HepG2 (cell line): Measurements from ENCODE around the gene CYP4A22. TPM values are rescaled to one million over a fixed set of nuclear protein-coding genes. Genes with fewer than 3 reads are reported as not detected.

ENCODE experiments used
- ARID2 ChIP-seq: sonication (generic); formaldehyde crosslinking; IDR thresholded peaks from 2 replicates; pipeline ENCODE4 v1.8.1; 2022; ENCODE audit warnings: mild to moderate bottlenecking, missing genetic modification reagents, borderline replicate concordance
- CHCHD3 ChIP-seq: sonication (generic); formaldehyde crosslinking; IDR thresholded peaks from 2 replicates; pipeline ENCODE4 v1.8.0; 2022; ENCODE audit warnings: mild to moderate bottlenecking, missing genetic modification reagents, moderate library complexity
- MIXL1 ChIP-seq: IDR thresholded peaks from 2 replicates; pipeline ENCODE4 v1.6.1; 2016
- NFYB ChIP-seq: sonication (generic); formaldehyde crosslinking; IDR thresholded peaks from 2 replicates; pipeline ENCODE4 v1.4.0; 2020; ENCODE audit warnings: missing genetic modification reagents
- SMYD3 ChIP-seq: sonication (generic); formaldehyde crosslinking; IDR thresholded peaks from 2 replicates; pipeline ENCODE4 v1.8.1; 2023; ENCODE audit warnings: mild to moderate bottlenecking, missing genetic modification reagents
- SP1 ChIP-seq, 2 experiments: fragments of 450-650 bp in 1 of 2; sonication (generic) in 1 of 2; formaldehyde crosslinking in 1 of 2; IDR thresholded peaks; 2 replicates each; pipeline versions ENCODE4 v1.4.0 to v1.6.1; 2016 to 2020; ENCODE audit warnings: missing genetic modification reagents in 1 of 2
- TARDBP ChIP-seq: sonication (generic); formaldehyde crosslinking; IDR thresholded peaks from 2 replicates; pipeline ENCODE4 v1.8.0; 2022; ENCODE audit warnings: mild to moderate bottlenecking, missing genetic modification reagents
- TBX2 ChIP-seq: sonication (generic); formaldehyde crosslinking; IDR thresholded peaks from 2 replicates; pipeline ENCODE4 v1.5.0; 2020; ENCODE audit warnings: missing genetic modification reagents, mild to moderate bottlenecking, borderline replicate concordance
- TGIF2 ChIP-seq: IDR thresholded peaks from 2 replicates; pipeline ENCODE4 v1.6.1; 2016; ENCODE audit warnings: control low read depth, missing compliant biosample characterization
- ZNF224 ChIP-seq: sonication (generic); formaldehyde crosslinking; IDR thresholded peaks from 2 replicates; pipeline ENCODE4 v1.5.0; 2020; ENCODE audit warnings: mild to moderate bottlenecking, missing genetic modification reagents
- ZNF232 ChIP-seq: sonication (generic); formaldehyde crosslinking; IDR thresholded peaks from 2 replicates; pipeline ENCODE4 v1.4.0; 2020; ENCODE audit warnings: missing genetic modification reagents, borderline replicate concordance
- ZNF264 ChIP-seq: sonication (generic); formaldehyde crosslinking; IDR thresholded peaks from 2 replicates; pipeline ENCODE4 v1.4.0; 2020; ENCODE audit warnings: missing genetic modification reagents
- ZNF33B ChIP-seq: sonication (generic); formaldehyde crosslinking; IDR thresholded peaks from 2 replicates; pipeline ENCODE4 v1.5.1; 2020; ENCODE audit warnings: mild to moderate bottlenecking, missing genetic modification reagents
- ZNF530 ChIP-seq: sonication (generic); formaldehyde crosslinking; IDR thresholded peaks from 2 replicates; pipeline ENCODE4 v1.5.0; 2020; ENCODE audit warnings: low read depth, mild to moderate bottlenecking, missing genetic modification reagents
- ZNF615 ChIP-seq: sonication (generic); formaldehyde crosslinking; IDR thresholded peaks from 2 replicates; pipeline ENCODE4 v1.5.0; 2020; ENCODE audit warnings: mild to moderate bottlenecking, missing genetic modification reagents, borderline replicate concordance
- ZNF629 ChIP-seq: sonication (generic); formaldehyde crosslinking; conservative IDR thresholded peaks from 2 replicates; pipeline ENCODE4 v1.5.0; 2020; ENCODE audit warnings: missing genetic modification reagents
- ZSCAN30 ChIP-seq: sonication (generic); formaldehyde crosslinking; IDR thresholded peaks from 2 replicates; pipeline ENCODE4 v1.5.0; 2020; ENCODE audit warnings: mild to moderate bottlenecking, missing genetic modification reagents
- polyA plus RNA-seq, 8 experiments: library from polyadenylated mRNA; depleted of rRNA in 3 of 8; stranded (reverse) in 7 of 8; unstranded in 1 of 8; fragments of >200 nt; fragmentation: Illumina TruSeq in 4 of 8; extraction: Trizol in 4 of 8; gene quantifications; 2 replicates each; pipeline versions ENCODE4 v1.2.1 to v1.2.3, GENCODE V29; 2011 to 2016; ENCODE audit warnings: low read depth in 4 of 8, missing spikeins in 1 of 8, mixed read lengths in 1 of 8; ENCODE audit not compliant: insufficient read depth in 1 of 8
- total RNA-seq, 5 experiments: library from RNA; depleted of rRNA; stranded (reverse); fragments of >200 nt; fragmentation: Illumina TruSeq; extraction: Trizol; gene quantifications; 2 replicates each; pipeline ENCODE4 v1.2.3, GENCODE V29; 2016; ENCODE audit warnings: low read depth in 1 of 5
- TF ChIP-seq, protein P1 (sequence below): sonication (generic); formaldehyde crosslinking; IDR thresholded peaks from 2 replicates; pipeline ENCODE4 v1.8.1; 2023; ENCODE audit warnings: mild to moderate bottlenecking, inconsistent platforms, moderate library complexity, missing genetic modification reagents, borderline replicate concordance
- TF ChIP-seq, protein P2 (sequence below), 2 experiments: sonication (generic) in 1 of 2; formaldehyde crosslinking in 1 of 2; IDR thresholded peaks; 2 replicates each; pipeline versions ENCODE4 v1.4.0 to v1.6.1; 2018 to 2020; ENCODE audit warnings: missing genetic modification reagents in 2 of 2, borderline replicate concordance in 1 of 2, low read depth in 1 of 2, mild to moderate bottlenecking in 1 of 2, missing biosample characterization in 1 of 2
- TF ChIP-seq, protein P3 (sequence below): sonication (generic); formaldehyde crosslinking; IDR thresholded peaks from 2 replicates; pipeline ENCODE4 v1.9.0; 2021; ENCODE audit warnings: mild to moderate bottlenecking, missing genetic modification reagents

Gene CYP4A22
- total and polyA plus RNA-seq, 2 of the 13 experiments (the other 11 are each of a cell fraction or from before 2014, with no cell fraction given) = not detected

DNA sequence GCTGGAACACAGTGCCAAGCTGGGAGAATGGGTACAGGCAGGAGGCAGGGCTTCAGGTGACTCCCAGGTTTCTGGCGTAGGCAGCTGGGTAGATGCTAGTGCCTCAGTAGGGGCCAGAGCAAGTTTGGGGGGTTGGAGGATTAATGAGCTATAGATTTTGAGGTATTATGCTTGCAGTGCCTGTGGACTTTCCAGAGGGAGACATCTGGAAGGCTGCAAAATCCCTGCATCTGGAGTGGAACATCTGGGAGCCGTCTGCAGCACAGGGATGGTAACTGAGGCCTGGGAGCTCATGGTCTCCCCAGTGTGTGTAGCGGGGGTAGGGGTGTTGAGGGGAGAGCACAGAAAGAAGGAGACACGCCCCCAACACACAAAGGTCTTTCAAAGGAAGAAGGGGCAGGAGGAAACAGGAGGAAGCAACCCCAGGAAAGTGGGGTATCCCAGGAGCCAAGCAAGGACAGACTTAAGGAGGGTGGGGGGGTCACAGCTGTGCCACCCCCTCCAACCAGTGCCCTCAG lies 54.8 kb downstream of the CYP4A22 start (continued):
- TF ChIP-seq, protein P1, sequence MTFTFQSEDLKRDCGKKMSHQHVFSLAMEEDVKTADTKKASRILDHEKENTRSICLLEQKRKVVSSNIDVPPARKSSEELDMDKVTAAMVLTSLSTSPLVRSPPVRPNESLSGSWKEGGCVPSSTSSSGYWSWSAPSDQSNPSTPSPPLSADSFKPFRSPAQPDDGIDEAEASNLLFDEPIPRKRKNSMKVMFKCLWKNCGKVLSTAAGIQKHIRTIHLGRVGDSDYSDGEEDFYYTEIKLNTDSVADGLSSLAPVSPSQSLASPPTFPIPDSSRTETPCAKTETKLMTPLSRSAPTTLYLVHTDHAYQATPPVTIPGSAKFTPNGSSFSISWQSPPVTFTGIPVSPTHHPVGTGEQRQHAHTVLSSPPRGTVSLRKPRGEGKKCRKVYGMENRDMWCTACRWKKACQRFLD (CRISPR knock-in tag) = no peak
- TF ChIP-seq ZSCAN30 (CRISPR knock-in tag) (no peak), NFYB (no peak), ARID2 (CRISPR knock-in tag) (peak; percentile 82; the same call in 1 of the 2 replicates), ZNF530 (no peak), ZNF264 (no peak), ZNF224 (no peak), CHCHD3 (no peak), SP1 (IDR thresholded peaks at IDR 0.05) (no peak), SP1 (CRISPR knock-in tag; IDR thresholded peaks at IDR 0.05) (no peak), SMYD3 (CRISPR knock-in tag) (0 out of 2 replicates have a peak, but pooled peaks have one; percentile 48), ZNF629 (0 out of 2 replicates have a peak, but pooled peaks have one; percentile 61), TARDBP (CRISPR knock-in tag) (peak; percentile 25; the same call in 1 of the 2 replicates), TGIF2 (CRISPR knock-in tag) (0 out of 2 replicates have a peak, but pooled peaks have one; percentile 42), ZNF33B (CRISPR knock-in tag) (no peak), MIXL1 (CRISPR knock-in tag) (no peak), TBX2 (CRISPR knock-in tag) (0 out of 2 replicates have a peak, but pooled peaks have one; percentile 1), ZNF232 (CRISPR knock-in tag) (no peak), ZNF615 (no peak)
- TF ChIP-seq, protein P2, sequence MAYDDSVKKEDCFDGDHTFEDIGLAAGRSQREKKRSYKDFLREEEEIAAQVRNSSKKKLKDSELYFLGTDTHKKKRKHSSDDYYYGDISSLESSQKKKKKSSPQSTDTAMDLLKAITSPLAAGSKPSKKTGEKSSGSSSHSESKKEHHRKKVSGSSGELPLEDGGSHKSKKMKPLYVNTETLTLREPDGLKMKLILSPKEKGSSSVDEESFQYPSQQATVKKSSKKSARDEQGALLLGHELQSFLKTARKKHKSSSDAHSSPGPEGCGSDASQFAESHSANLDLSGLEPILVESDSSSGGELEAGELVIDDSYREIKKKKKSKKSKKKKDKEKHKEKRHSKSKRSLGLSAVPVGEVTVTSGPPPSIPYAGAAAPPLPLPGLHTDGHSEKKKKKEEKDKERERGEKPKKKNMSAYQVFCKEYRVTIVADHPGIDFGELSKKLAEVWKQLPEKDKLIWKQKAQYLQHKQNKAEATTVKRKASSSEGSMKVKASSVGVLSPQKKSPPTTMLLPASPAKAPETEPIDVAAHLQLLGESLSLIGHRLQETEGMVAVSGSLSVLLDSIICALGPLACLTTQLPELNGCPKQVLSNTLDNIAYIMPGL (CRISPR knock-in tag; IDR thresholded peaks at IDR 0.05; ENCODE audit: borderline replicate concordance in 1 of 2, low read depth in 1 of 2) = no peak
- TF ChIP-seq, protein P3, sequence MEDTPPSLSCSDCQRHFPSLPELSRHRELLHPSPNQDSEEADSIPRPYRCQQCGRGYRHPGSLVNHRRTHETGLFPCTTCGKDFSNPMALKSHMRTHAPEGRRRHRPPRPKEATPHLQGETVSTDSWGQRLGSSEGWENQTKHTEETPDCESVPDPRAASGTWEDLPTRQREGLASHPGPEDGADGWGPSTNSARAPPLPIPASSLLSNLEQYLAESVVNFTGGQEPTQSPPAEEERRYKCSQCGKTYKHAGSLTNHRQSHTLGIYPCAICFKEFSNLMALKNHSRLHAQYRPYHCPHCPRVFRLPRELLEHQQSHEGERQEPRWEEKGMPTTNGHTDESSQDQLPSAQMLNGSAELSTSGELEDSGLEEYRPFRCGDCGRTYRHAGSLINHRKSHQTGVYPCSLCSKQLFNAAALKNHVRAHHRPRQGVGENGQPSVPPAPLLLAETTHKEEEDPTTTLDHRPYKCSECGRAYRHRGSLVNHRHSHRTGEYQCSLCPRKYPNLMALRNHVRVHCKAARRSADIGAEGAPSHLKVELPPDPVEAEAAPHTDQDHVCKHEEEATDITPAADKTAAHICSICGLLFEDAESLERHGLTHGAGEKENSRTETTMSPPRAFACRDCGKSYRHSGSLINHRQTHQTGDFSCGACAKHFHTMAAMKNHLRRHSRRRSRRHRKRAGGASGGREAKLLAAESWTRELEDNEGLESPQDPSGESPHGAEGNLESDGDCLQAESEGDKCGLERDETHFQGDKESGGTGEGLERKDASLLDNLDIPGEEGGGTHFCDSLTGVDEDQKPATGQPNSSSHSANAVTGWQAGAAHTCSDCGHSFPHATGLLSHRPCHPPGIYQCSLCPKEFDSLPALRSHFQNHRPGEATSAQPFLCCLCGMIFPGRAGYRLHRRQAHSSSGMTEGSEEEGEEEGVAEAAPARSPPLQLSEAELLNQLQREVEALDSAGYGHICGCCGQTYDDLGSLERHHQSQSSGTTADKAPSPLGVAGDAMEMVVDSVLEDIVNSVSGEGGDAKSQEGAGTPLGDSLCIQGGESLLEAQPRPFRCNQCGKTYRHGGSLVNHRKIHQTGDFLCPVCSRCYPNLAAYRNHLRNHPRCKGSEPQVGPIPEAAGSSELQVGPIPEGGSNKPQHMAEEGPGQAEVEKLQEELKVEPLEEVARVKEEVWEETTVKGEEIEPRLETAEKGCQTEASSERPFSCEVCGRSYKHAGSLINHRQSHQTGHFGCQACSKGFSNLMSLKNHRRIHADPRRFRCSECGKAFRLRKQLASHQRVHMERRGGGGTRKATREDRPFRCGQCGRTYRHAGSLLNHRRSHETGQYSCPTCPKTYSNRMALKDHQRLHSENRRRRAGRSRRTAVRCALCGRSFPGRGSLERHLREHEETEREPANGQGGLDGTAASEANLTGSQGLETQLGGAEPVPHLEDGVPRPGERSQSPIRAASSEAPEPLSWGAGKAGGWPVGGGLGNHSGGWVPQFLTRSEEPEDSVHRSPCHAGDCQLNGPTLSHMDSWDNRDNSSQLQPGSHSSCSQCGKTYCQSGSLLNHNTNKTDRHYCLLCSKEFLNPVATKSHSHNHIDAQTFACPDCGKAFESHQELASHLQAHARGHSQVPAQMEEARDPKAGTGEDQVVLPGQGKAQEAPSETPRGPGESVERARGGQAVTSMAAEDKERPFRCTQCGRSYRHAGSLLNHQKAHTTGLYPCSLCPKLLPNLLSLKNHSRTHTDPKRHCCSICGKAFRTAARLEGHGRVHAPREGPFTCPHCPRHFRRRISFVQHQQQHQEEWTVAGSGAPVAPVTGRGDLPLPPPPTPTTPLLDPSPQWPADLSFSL (CRISPR knock-in tag) = no peak
